ENCODE measurements around the gene TBCD. TPM values are rescaled to one million over a fixed set of nuclear protein-coding genes. Genes with fewer than 3 reads are reported as not detected.

Gene TBCD
- total and polyA plus RNA-seq, 9 of the 15 experiments (the other 6 are each of a cell fraction or from before 2014, with no cell fraction given) = 8.9 to 98.5 (median 28.0) TPM

DNA sequence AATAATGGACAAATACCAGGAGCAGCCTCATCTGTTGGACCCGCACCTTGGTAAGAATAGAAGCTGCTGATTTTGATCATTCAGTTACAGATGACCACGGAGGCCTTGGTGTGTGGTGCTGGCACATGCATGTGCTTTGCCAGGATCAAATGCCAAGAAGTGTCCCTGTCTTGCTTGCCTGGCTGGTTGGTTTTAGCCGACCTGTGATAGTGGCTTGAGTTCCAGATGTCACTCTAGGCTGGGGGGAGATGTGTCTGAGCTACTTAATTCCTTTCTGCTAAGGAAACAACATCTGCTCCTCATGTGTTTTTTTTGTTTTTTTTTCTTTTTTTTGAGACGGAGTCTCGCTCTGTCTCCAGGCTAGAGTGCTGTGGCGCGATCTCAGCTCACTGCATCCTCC lies 4.3 kb downstream of the TBCD start:
- Histone ChIP-seq H3K27ac (ENCODE audit: extremely low read depth, low read depth, low read length) (no peak overlapping the region), H3K4me3 (no peak overlapping the region), H3K27me3 (ENCODE audit: control insufficient read depth in 2 of 2, insufficient read depth in 2 of 2, low read length in 2 of 2) (no peaks in the 10 kb centered on the region), H3K9me1 (ENCODE audit: control insufficient read depth, insufficient read depth, low read length) (peaks cover 2% of the 10 kb centered on the region), H3K79me2 (ENCODE audit: control insufficient read depth, insufficient read depth, low read length) (peaks cover 47% of the 10 kb centered on the region), H3K36me3 (ENCODE audit: control insufficient read depth, insufficient read depth, low read length) (peaks cover 43% of the 10 kb centered on the region; the same call in 2 of the 3 replicates), H2AFZ (ENCODE audit: low read depth, low read length) (no peak overlapping the region), H4K20me1 (replicated peaks; ENCODE audit: control insufficient read depth, insufficient read depth, low read length) (no peaks in the 10 kb centered on the region), H3K4me2 (ENCODE audit: insufficient read depth, low read length) (no peak overlapping the region), H3K4me1 (replicated peaks in 1 of 2; ENCODE audit: control insufficient read depth in 2 of 2, insufficient read depth in 2 of 2, low read length in 2 of 2) (peaks cover 24 to 31% of the 10 kb centered on the region in 2 experiments), H3K9me3 (replicated peaks; ENCODE audit: control insufficient read depth, insufficient read depth, low read depth, low read length) (no peaks in the 10 kb centered on the region), H3K9ac (ENCODE audit: insufficient read depth in 1 of 2, low read depth in 2 of 2, low read length in 2 of 2) (no peak overlapping the region)
- TF ChIP-seq ELF1 (tag; IDR thresholded peaks at IDR 0.05) (no peak), CEBPZ (IDR thresholded peaks at IDR 0.05; ENCODE audit: borderline replicate concordance, low read depth, low read length) (no peak), LCOR (CRISPR knock-in tag; IDR thresholded peaks at IDR 0.05) (no peak), DACH1 (IDR thresholded peaks at IDR 0.05; ENCODE audit: partially characterized antibody) (no peak), THAP7 (CRISPR knock-in tag; IDR thresholded peaks at IDR 0.05) (no peak), ZNF592 (IDR thresholded peaks at IDR 0.05) (no peak), PPARD (CRISPR knock-in tag; IDR thresholded peaks at IDR 0.05) (no peak), HNRNPUL1 (IDR thresholded peaks at IDR 0.05; ENCODE audit: low read length) (no peak), RBM22 (IDR thresholded peaks at IDR 0.05; ENCODE audit: low read depth, low read length, poor library complexity, severe bottlenecking) (no peak), MLLT1 (IDR thresholded peaks at IDR 0.05) (no peak), NEUROD1 (IDR thresholded peaks at IDR 0.05; ENCODE audit: borderline replicate concordance, low read depth, low read length, partially characterized antibody) (no peak), MXI1 (IDR thresholded peaks at IDR 0.05; ENCODE audit: low read depth, low read length) (no peak)
- ATAC-seq (no peak), DNase-seq (ENCODE audit: extremely low read depth in 1 of 4, low spot score in 3 of 4) (no peak), FAIRE-seq (no peak)
- BruUV-seq (replicated peaks) = no TSS peak
- CTCF ChIA-PET (ENCODE audit: low intra/inter-chr PET ratio) = no interaction called here
- POLR2A ChIA-PET = interaction anchor here (0.8 to 1.0 kb wide), 2 partner anchors 130 to 390 kb away, joined by 3 to 4 read pairs; no protein-coding TSS in a partner anchor
- intact Hi-C loops (cut with micrococcal nuclease) (no loop called here), in situ Hi-C loops (cut with MboI) (no loop called here)
- 87% methylated on average over 7 of the region's 7 CpGs for WGBS (ENCODE audit: insufficient coverage, low coverage, missing lambda C conversion rate)
